Kidney (tissue), 14 donors: ENCODE results near the gene MPDZ. TPM values are rescaled to one million over a fixed set of nuclear protein-coding genes. Genes with fewer than 3 reads are reported as not detected.

Source experiments
- DNase-seq, 5 donors: peaks; one replicate each; pipeline ENCODE4 v3.0.0-alpha.2; 2013 to 2020
- FAIRE-seq: peaks from 2 replicates; lab custom pipeline; 2012; peaks lifted over from hg19 to GRCh38; lab: Jason Lieb, UNC
- H3K27ac ChIP-seq, 2 donors: one replicate each; pipeline ENCODE4 v1.7.0; 2013; ENCODE audit warnings: low read depth in 2 of 2, low read length in 2 of 2, inconsistent platforms in 1 of 2
- H3K27me3 ChIP-seq: one replicate; pipeline ENCODE4 v1.7.1; 2013; ENCODE audit warnings: low read length, inconsistent platforms; ENCODE audit not compliant: control insufficient read depth, insufficient read depth
- H3K36me3 ChIP-seq, 3 donors: one replicate each; pipeline versions ENCODE4 v1.7.0 to v1.7.1; 2013; ENCODE audit warnings: low read length in 3 of 3, control low read depth in 1 of 3, inconsistent platforms in 1 of 3; ENCODE audit not compliant: insufficient read depth in 3 of 3, control insufficient read depth in 2 of 3
- H3K4me1 ChIP-seq, 3 donors: one replicate each; pipeline versions ENCODE4 v1.7.0 to v1.7.1; 2013; ENCODE audit warnings: low read length in 3 of 3, inconsistent platforms in 1 of 3, low read depth in 1 of 3; ENCODE audit not compliant: control insufficient read depth in 2 of 3, insufficient read depth in 2 of 3
- H3K4me3 ChIP-seq, 3 donors: one replicate each; pipeline versions ENCODE4 v1.7.0 to v1.8.1; 2013; ENCODE audit warnings: low read length in 3 of 3, control low read depth in 1 of 3, inconsistent platforms in 1 of 3
- H3K9ac ChIP-seq, 3 donors: one replicate each; pipeline versions ENCODE4 v1.7.0 to v1.7.1; 2013; ENCODE audit warnings: low read length in 3 of 3, control low read depth in 1 of 3, inconsistent platforms in 1 of 3
- H3K9me3 ChIP-seq, 3 donors: one replicate each; pipeline versions ENCODE4 v1.7.0 to v1.7.1; 2013; ENCODE audit warnings: low read length in 3 of 3, control low read depth in 1 of 3, inconsistent platforms in 1 of 3; ENCODE audit not compliant: control insufficient read depth in 2 of 3, insufficient read depth in 1 of 3
- intact Hi-C: fragments of 100-400 bp; cut with DNase I; formaldehyde crosslinking; loops from one replicate; pipeline ENCODE4 v1.11.1; 2022
- polyA plus RNA-seq: library from polyadenylated mRNA; stranded (reverse); fragments of 350-450 nt; fragmentation: Illumina TruSeq; extraction: RNeasy Lipid Tissue Mini Kit (QIAGEN cat#74804); gene quantifications from one replicate; pipeline ENCODE4 v1.2.3, GENCODE V29; 2014; ENCODE audit warnings: low read depth, low replicate concordance; ENCODE audit not compliant: insufficient read depth
- total RNA-seq: library from RNA; stranded (reverse); fragmentation: NEBNext Ultra II Directional; extraction: Animal tissue kit (Norgen Biotek cat#: 25700); gene quantifications from one replicate; pipeline ENCODE4 v1.2.1, GENCODE V29; 2021
- TF ChIP-seq, protein P1 (sequence below): IDR thresholded peaks from 3 replicates; pipeline ENCODE4 v1.5.1; 2012; ENCODE audit warnings: mild to moderate bottlenecking, moderate library complexity, borderline replicate concordance; ENCODE audit not compliant: insufficient read depth; ENCODE audit errors: extremely low read depth
- donor health status: control.
- donor health status: control.
- donor health status: control.
- donor health status: control.
- donor health status: control.
- donor health status: DM: yes; HTN: yes; CAD: no.
- donor health status: Normal renal cell carcinoma (clear cell type).

The MPDZ gene
- total and polyA plus RNA-seq, 2 donors from 2014 or later, result 18.5 to 25.1 TPM

DNA sequence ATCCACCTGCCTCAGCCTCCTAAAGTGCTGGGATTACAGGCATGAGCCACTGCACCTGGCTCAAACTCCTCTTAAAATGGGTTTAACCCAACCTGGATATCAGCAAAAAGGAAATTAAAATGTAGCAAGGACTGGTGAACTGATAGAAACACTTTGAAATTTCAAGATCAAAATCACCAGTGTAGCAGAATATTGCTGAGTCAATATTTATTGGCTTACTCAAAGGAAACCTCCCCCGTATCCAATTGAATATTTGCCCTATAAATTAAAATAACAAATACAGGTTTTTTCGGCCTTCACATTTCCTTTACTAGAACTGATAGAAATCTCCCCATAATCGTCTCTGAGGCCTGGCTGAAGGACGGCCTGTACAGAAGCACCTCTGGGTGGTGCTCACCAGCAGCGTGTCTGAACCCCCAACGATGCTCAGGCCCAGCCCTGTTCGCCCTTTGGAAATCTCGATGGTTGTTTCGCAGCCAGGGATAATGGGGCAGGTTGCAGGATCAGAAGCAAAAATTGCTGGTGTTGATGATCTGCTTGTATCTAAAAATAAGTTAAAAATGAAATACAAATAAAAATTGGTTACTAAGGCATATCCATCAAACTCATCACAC, 156.6 kb downstream of the MPDZ start:
- no peak overlapping the region for H3K4me3 ChIP-seq
- no peaks in the 10 kb centered on the region for H3K27me3 ChIP-seq
- no peak for FAIRE-seq
- H3K9me3 ChIP-seq, result no peaks in the 10 kb centered on the region
- H3K27ac ChIP-seq, result no peak overlapping the region
- H3K9ac ChIP-seq, result no peak overlapping the region
- no peaks in the 10 kb centered on the region for H3K4me1 ChIP-seq
- no peak for DNase-seq
- TF ChIP-seq, protein P1, sequence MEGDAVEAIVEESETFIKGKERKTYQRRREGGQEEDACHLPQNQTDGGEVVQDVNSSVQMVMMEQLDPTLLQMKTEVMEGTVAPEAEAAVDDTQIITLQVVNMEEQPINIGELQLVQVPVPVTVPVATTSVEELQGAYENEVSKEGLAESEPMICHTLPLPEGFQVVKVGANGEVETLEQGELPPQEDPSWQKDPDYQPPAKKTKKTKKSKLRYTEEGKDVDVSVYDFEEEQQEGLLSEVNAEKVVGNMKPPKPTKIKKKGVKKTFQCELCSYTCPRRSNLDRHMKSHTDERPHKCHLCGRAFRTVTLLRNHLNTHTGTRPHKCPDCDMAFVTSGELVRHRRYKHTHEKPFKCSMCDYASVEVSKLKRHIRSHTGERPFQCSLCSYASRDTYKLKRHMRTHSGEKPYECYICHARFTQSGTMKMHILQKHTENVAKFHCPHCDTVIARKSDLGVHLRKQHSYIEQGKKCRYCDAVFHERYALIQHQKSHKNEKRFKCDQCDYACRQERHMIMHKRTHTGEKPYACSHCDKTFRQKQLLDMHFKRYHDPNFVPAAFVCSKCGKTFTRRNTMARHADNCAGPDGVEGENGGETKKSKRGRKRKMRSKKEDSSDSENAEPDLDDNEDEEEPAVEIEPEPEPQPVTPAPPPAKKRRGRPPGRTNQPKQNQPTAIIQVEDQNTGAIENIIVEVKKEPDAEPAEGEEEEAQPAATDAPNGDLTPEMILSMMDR, result no peak
- intact Hi-C loops, result no loop called here
- peaks cover 0 to 15% (median 6%) of the 10 kb centered on the region in 3 donors for H3K36me3 ChIP-seq

DNA sequence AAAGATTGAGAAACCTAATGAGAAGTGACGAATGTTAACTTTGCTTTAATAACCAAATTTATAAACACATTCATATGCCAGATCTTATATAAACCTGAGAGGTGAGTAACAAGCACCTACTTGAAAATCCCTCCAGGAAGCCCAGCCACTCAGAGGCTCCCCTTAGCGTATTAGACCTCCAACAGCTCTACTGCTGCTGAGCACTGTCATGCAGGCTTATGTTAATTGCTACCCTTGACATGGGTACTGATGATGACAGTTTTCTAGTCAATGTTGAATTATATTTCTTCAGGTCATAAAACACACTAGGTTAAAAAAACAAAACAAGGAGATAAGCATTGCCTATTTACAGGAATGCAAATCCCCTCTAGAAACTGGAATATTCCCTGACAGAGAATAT, 161.2 kb downstream of the MPDZ start:
- H3K4me3 ChIP-seq, result no peak overlapping the region
- peaks cover 0 to 8% (median 4%) of the 10 kb centered on the region in 3 donors for H3K36me3 ChIP-seq
- FAIRE-seq, result no peak
- intact Hi-C loops, result no loop called here
- TF ChIP-seq, protein P1, result no peak
- no peaks in the 10 kb centered on the region for H3K4me1 ChIP-seq
- no peak overlapping the region for H3K27ac ChIP-seq
- no peaks in the 10 kb centered on the region for H3K9me3 ChIP-seq
- H3K9ac ChIP-seq, result no peak overlapping the region
- no peaks in the 10 kb centered on the region for H3K27me3 ChIP-seq
- DNase-seq, result no peak

DNA sequence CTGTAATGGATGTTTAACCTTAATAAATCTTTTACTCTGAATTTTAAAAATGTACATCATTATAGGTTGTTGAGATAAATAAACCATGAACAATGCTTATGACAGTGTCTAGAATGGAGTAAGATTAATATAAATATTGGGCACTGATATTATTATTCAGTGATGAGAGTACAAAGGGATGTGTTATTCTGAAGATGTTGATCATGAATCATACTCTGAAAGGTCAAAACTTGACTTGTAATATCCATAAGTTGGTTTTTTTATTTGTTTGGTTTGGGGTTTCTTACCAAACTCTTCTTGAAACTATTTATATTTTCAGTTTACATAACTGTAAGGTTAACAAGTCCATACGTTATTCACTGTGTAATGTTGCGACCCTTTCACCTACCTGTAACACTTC, 163.2 kb downstream of the MPDZ start:
- no peak for FAIRE-seq
- Histone ChIP-seq H3K9me3 (no peaks in the 10 kb centered on the region), H3K9ac (no peak overlapping the region), H3K4me3 (no peak overlapping the region), H3K27ac (no peak overlapping the region), H3K36me3 (peaks cover 0 to 4% (median 0%) of the 10 kb centered on the region in 3 donors), H3K4me1 (peaks cover 0 to 6% (median 0%) of the 10 kb centered on the region in 3 donors), H3K27me3 (no peaks in the 10 kb centered on the region)
- intact Hi-C loops, result no loop called here
- TF ChIP-seq, protein P1, result no peak
- DNase-seq, result no peak

DNA sequence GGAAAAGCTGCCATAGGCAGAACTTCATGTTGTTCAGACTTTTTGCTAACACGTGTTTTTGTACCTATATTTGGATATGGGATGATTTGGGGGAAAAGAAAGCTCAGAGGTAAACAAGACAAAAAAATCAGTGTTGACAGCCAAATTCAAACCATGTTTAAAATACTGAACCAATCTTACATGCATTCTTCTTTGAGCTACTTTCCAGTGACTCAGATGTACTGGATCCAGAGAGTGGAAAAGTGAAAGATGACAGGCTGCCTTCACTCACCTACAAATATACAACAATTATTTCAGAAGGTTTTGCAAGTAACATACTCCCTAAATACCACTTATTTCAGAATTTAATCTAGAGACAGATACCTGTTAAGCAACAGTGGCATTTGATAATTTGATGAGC, 165.7 kb downstream of the MPDZ start:
- H3K4me3 ChIP-seq, result no peak overlapping the region
- no peaks in the 10 kb centered on the region for H3K27me3 ChIP-seq
- TF ChIP-seq, protein P1, result no peak
- FAIRE-seq, result no peak
- intact Hi-C loops, result no loop called here
- H3K27ac ChIP-seq, result no peak overlapping the region
- H3K36me3 ChIP-seq, result peaks cover 0 to 3% (median 0%) of the 10 kb centered on the region in 3 donors
- peaks cover 0 to 10% (median 0%) of the 10 kb centered on the region in 3 donors for H3K4me1 ChIP-seq
- DNase-seq, result no peak
- no peak overlapping the region for H3K9ac ChIP-seq
- H3K9me3 ChIP-seq, result no peaks in the 10 kb centered on the region
